B cell (primary cell): Measurements from ENCODE around the gene USP21. TPM values are rescaled to one million over a fixed set of nuclear protein-coding genes. Genes with fewer than 3 reads are reported as not detected.

Source experiments
- ATAC-seq: fragments of 200-7000 bp; cut with Tn5 transposase; one replicate; pipeline ENCODE4 v1.10.0; 2021; ENCODE audit warnings: low read depth, mild to moderate bottlenecking, moderate number of reproducible peaks, moderate library complexity
- CTCF ChIA-PET: fragments of 350-600 bp; sonication (Branson Sonifier 250); formaldehyde crosslinking; loops from one replicate; lab custom pipeline; 2021; ENCODE audit warnings: antibody characterized with exemption, inconsistent platforms; lab: Charles Lee
- POLR2A ChIA-PET: fragments of 350-600 bp; sonication (Branson Sonifier 250); formaldehyde crosslinking; loops from one replicate; lab custom pipeline; 2021; ENCODE audit warnings: antibody characterized with exemption; lab: Charles Lee
- DNase-seq: peaks from one replicate; pipeline ENCODE4 v3.0.0; 2013
- H2AFZ ChIP-seq: 2 replicates; pipeline ENCODE4 v1.6.1; 2012; ENCODE audit warnings: mild to moderate bottlenecking, low read depth, low read length; ENCODE audit not compliant: insufficient read depth, poor library complexity, severe bottlenecking
- H3K27ac ChIP-seq, 2 donors: 1 replicate in 1 of 2; 2 replicates in 1 of 2; pipeline ENCODE4 v1.5.1; 2012 to 2013; ENCODE audit warnings: low read length in 2 of 2, mild to moderate bottlenecking in 2 of 2, moderate library complexity in 1 of 2
- H3K27me3 ChIP-seq, 4 experiments: fragments of 200-600 bp in 1 of 4; sonication (generic) in 1 of 4; replicated peaks in 1 of 4; 1 replicate in 2 of 4; 2 replicates in 2 of 4; pipeline versions ENCODE4 v1.6.1 to v1.7.0; 2013 to 2016; ENCODE audit warnings: low read length in 3 of 4, mild to moderate bottlenecking in 2 of 4, mixed read lengths in 1 of 4, moderate library complexity in 1 of 4; ENCODE audit not compliant: insufficient read depth in 4 of 4, control insufficient read depth in 3 of 4; ENCODE audit errors: control extremely low read depth in 1 of 4
- H3K36me3 ChIP-seq, 2 experiments: replicated peaks in 1 of 2; 1 replicate in 1 of 2; 2 replicates in 1 of 2; pipeline versions ENCODE4 v1.6.1 to v1.7.1; 2013; ENCODE audit warnings: low read length in 1 of 2; ENCODE audit not compliant: insufficient read depth in 2 of 2, control insufficient read depth in 1 of 2; ENCODE audit errors: control extremely low read depth in 1 of 2, extremely low read depth in 1 of 2
- H3K4me1 ChIP-seq, 2 donors: fragments of 200-600 bp in 1 of 2; sonication (generic) in 1 of 2; 1 replicate in 1 of 2; 2 replicates in 1 of 2; pipeline versions ENCODE4 v1.5.1 to v1.6.1; 2013 to 2017; ENCODE audit warnings: low read length in 2 of 2; ENCODE audit not compliant: control insufficient read depth in 2 of 2, insufficient read depth in 2 of 2
- H3K4me2 ChIP-seq: replicated peaks from 2 replicates; pipeline ENCODE3; 2012; ENCODE audit warnings: mild to moderate bottlenecking, low read depth, low read length; ENCODE audit not compliant: poor library complexity, severe bottlenecking
- H3K4me3 ChIP-seq, 5 experiments: fragments of 200-600 bp in 1 of 5; sonication (generic) in 1 of 5; 1 replicate in 3 of 5; 2 replicates in 2 of 5; pipeline versions ENCODE4 v1.5.1 to v1.7.0; 2011 to 2016; ENCODE audit warnings: low read length in 4 of 5, mild to moderate bottlenecking in 4 of 5, low read depth in 2 of 5, control low read depth in 1 of 5, moderate library complexity in 1 of 5; ENCODE audit not compliant: insufficient read depth in 1 of 5; ENCODE audit errors: control extremely low read depth in 1 of 5, extremely low read depth in 1 of 5
- H3K79me2 ChIP-seq: fragments of 200-600 bp; sonication (generic); one replicate; pipeline ENCODE4 v1.6.0; 2016; ENCODE audit warnings: low read length; ENCODE audit not compliant: control insufficient read depth, insufficient read depth
- H3K9ac ChIP-seq: fragments of 200-600 bp; sonication (generic); 2 replicates; pipeline ENCODE4 v1.6.1; 2017; ENCODE audit warnings: mild to moderate bottlenecking, low read length, moderate library complexity
- H3K9me3 ChIP-seq, 3 donors: one replicate each; pipeline versions ENCODE4 v1.6.1 to v1.7.1; 2013; ENCODE audit warnings: low read length in 2 of 3; ENCODE audit not compliant: control insufficient read depth in 2 of 3, insufficient read depth in 1 of 3; ENCODE audit errors: control extremely low read depth in 1 of 3
- H4K20me1 ChIP-seq: 2 replicates; pipeline ENCODE4 v1.6.0; 2012; ENCODE audit warnings: mild to moderate bottlenecking, low read length; ENCODE audit not compliant: insufficient read depth, control insufficient read depth, poor library complexity, severe bottlenecking
- H3K27ac Mint-ChIP-seq: one replicate; pipeline ENCODE4 v1.8.0; 2021; ENCODE audit warnings: mixed read lengths
- H3K27me3 Mint-ChIP-seq: one replicate; pipeline ENCODE4 v1.8.0; 2021; ENCODE audit warnings: mixed read lengths
- H3K4me1 Mint-ChIP-seq: one replicate; pipeline ENCODE4 v1.8.0; 2021; ENCODE audit warnings: mixed read lengths
- H3K4me3 Mint-ChIP-seq: one replicate; pipeline ENCODE4 v1.8.0; 2021; ENCODE audit warnings: mixed read lengths
- H3K9me3 Mint-ChIP-seq: one replicate; pipeline ENCODE4 v1.8.0; 2022; ENCODE audit warnings: mixed read lengths; ENCODE audit not compliant: insufficient read depth
- EZH2 ChIP-seq: IDR thresholded peaks from 2 replicates; pipeline ENCODE4 v1.6.1; 2012; ENCODE audit warnings: borderline replicate concordance, low read depth, mild to moderate bottlenecking, moderate library complexity, low read length; ENCODE audit not compliant: insufficient read depth, poor library complexity, severe bottlenecking
- WGBS: methylation state at CpG from one replicate; pipeline ENCODE4 v1.1.5; 2013; ENCODE audit warnings: missing lambda C conversion rate; ENCODE audit not compliant: insufficient coverage; 5-methylcytosine and 5-hydroxymethylcytosine counted together
- intact Hi-C: fragments of 100-400 bp; cut with micrococcal nuclease; formaldehyde crosslinking; loops from one replicate; pipeline ENCODE4 v1.10.0; 2022
- polyA plus RNA-seq: library from polyadenylated mRNA; depleted of rRNA; stranded (reverse); fragments of >200 nt; gene quantifications from 2 replicates; pipeline ENCODE4 v1.2.3, GENCODE V29; 2012
- total RNA-seq, 2 donors: library from RNA; stranded (reverse); fragments of 120-200 nt in 1 of 2; gene quantifications; 1 replicate in 1 of 2; 2 replicates in 1 of 2; pipeline versions ENCODE4 v1.2.3 to v1.2.4, GENCODE V29; 2013 to 2022
- TF ChIP-seq, protein P1 (sequence below): fragments of 200-600 bp; IDR thresholded peaks from one replicate; pipeline ENCODE4 v1.8.0; 2022; ENCODE audit warnings: antibody characterized with exemption, mild to moderate bottlenecking

The USP21 gene
- total and polyA plus RNA-seq, 2 donors (not counting 1 experiment from before 2014, with no cell fraction given): 53.3 to 81.6 TPM

DNA sequence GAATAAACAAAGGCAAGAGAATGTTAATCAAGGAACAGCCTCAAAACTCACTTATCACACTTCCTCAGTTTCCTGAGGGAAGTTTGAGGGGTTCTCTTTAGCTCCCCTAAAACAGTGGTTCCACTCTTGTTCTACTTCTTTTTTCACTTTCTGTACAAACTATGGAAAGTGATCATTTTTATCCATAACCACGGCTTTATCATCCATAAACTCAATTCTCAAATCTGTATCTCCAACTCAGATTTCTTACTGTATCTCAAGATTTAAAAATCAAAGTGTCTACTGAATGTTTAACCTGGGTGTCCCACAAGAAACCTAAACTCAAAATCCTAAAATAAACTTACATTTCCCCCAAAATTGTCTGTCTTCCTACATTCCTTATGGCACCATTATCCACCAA lies 45.4 kb upstream of the USP21 start:
- peaks cover 97% of the 10 kb centered on the region for H3K79me2 ChIP-seq
- intact Hi-C loops: no loop called here
- peaks cover 11 to 15% of the 10 kb centered on the region in 2 experiments for H3K36me3 ChIP-seq
- peaks cover 27% of the 10 kb centered on the region for H4K20me1 ChIP-seq
- peaks cover 25 to 30% of the 10 kb centered on the region in 2 donors for H3K4me1 ChIP-seq
- WGBS: 0% methylated on average over 1 of the region's 1 CpG
- Mint-ChIP-seq H3K9me3 (no peaks in the 10 kb centered on the region), H3K4me3 (no peak overlapping the region), H3K27me3 (no peaks in the 10 kb centered on the region), H3K4me1 (peaks cover 56% of the 10 kb centered on the region), H3K27ac (no peak overlapping the region)
- H3K4me2 ChIP-seq: no peak overlapping the region
- H2AFZ ChIP-seq: no peak overlapping the region
- ChIA-PET CTCF (no interaction called here), POLR2A (no interaction called here)
- H3K9ac ChIP-seq: no peak overlapping the region
- no peak overlapping the region for H3K27ac ChIP-seq
- DNase-seq: no peak
- H3K27me3 ChIP-seq: no peaks in the 10 kb centered on the region
- no peak for TF ChIP-seq EZH2
- TF ChIP-seq, protein P1, sequence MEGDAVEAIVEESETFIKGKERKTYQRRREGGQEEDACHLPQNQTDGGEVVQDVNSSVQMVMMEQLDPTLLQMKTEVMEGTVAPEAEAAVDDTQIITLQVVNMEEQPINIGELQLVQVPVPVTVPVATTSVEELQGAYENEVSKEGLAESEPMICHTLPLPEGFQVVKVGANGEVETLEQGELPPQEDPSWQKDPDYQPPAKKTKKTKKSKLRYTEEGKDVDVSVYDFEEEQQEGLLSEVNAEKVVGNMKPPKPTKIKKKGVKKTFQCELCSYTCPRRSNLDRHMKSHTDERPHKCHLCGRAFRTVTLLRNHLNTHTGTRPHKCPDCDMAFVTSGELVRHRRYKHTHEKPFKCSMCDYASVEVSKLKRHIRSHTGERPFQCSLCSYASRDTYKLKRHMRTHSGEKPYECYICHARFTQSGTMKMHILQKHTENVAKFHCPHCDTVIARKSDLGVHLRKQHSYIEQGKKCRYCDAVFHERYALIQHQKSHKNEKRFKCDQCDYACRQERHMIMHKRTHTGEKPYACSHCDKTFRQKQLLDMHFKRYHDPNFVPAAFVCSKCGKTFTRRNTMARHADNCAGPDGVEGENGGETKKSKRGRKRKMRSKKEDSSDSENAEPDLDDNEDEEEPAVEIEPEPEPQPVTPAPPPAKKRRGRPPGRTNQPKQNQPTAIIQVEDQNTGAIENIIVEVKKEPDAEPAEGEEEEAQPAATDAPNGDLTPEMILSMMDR: no peak
- no peak for ATAC-seq
- H3K4me3 ChIP-seq: no peak overlapping the region
- H3K9me3 ChIP-seq: no peaks in the 10 kb centered on the region

DNA sequence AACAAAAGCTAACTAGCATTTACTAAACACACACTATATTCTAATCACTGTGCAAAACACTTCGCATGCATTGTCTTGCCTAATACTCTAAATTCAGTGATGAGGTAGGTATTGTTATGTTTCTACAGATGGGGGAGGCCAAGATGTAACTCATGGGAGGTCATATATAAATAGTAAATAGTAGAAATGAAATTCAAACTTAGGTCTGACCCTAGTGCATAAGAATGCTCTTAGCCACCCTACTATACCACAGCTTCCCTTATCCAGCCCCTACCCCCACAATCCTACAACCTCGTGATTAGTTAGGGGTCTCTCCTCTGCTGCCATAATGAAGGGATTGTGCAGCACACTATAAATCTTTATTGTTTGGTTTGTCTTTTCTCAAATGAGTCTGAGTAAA lies 44.7 kb upstream of the USP21 start:
- WGBS: no CpG with 5 or more reads among the region's 2 CpGs
- Histone ChIP-seq H4K20me1 (peaks cover 27% of the 10 kb centered on the region), H3K9ac (no peak overlapping the region), H3K9me3 (no peaks in the 10 kb centered on the region), H3K4me3 (no peak overlapping the region), H3K27ac (no peak overlapping the region), H3K4me2 (no peak overlapping the region), H3K27me3 (no peaks in the 10 kb centered on the region), H3K4me1 (peaks cover 31 to 36% of the 10 kb centered on the region in 2 donors), H2AFZ (no peak overlapping the region), H3K79me2 (peaks cover 98% of the 10 kb centered on the region), H3K36me3 (peaks cover 11 to 13% of the 10 kb centered on the region in 2 experiments)
- no peaks in the 10 kb centered on the region for H3K27me3 Mint-ChIP-seq
- H3K9me3 Mint-ChIP-seq: no peaks in the 10 kb centered on the region
- no peak for TF ChIP-seq EZH2
- TF ChIP-seq, protein P1: no peak
- ChIA-PET POLR2A (no interaction called here), CTCF (no interaction called here)
- no peak overlapping the region for H3K4me3 Mint-ChIP-seq
- intact Hi-C loops: no loop called here
- H3K27ac Mint-ChIP-seq: no peak overlapping the region
- DNase-seq (no peak), ATAC-seq (no peak)
- H3K4me1 Mint-ChIP-seq: peaks cover 61% of the 10 kb centered on the region
